ENCODE data around the gene ACOT12. TPM values are rescaled to one million over a fixed set of nuclear protein-coding genes. Genes with fewer than 3 reads are reported as not detected.

Gene ACOT12
- total and polyA plus RNA-seq, 2 donors (not counting 3 experiments of a cell fraction or from before 2014, with no cell fraction given) = not detected

DNA sequence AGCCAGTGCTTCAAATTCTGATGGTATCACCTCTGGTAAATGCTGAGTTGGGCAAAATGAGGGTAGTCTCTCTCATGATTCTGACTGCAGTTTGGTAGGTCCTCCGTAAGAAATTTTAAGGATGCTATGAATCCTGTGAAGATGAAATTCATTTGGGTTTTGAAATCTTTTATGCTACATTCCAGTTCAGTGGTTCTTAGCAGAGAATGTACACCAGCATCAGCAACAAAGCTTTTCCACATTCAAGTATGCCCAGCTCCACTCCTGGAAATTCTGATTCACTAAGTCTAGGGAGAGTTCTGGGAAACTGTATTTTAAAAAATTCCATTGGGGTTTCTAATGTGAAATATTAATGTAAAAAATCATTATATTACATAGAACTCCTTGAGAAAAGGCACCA lies 33.6 kb upstream of the ACOT12 start:
- BruUV-seq (replicated peaks) = no TSS peak
- intact Hi-C loops (cut with micrococcal nuclease) = loop anchor here (5.0 to 10.0 kb wide), 2 partner anchors 410 to 837 kb away; no protein-coding TSS in a partner anchor
- POLR2A ChIA-PET = no interaction called here
- Histone ChIP-seq H2AFZ (ENCODE audit: low read depth, low read length) (no peak overlapping the region), H3K79me2 (ENCODE audit: control insufficient read depth, insufficient read depth, low read length) (no peaks in the 10 kb centered on the region), H3K9me1 (replicated peaks; ENCODE audit: control insufficient read depth, extremely low read depth, insufficient read depth, low read length) (no peaks in the 10 kb centered on the region), H3K27me3 (ENCODE audit: control insufficient read depth in 2 of 2, insufficient read depth in 2 of 2, low read length in 2 of 2) (no peaks in the 10 kb centered on the region), H3K9me3 (replicated peaks; ENCODE audit: control insufficient read depth, insufficient read depth, low read length) (no peaks in the 10 kb centered on the region), H3K36me3 (ENCODE audit: control insufficient read depth in 2 of 2, extremely low read depth in 1 of 2, insufficient read depth in 2 of 2, low read length in 2 of 2) (no peaks in the 10 kb centered on the region), H3K4me3 (replicated peaks in 1 of 3; ENCODE audit: insufficient read depth in 1 of 3, low read depth in 1 of 3, low read length in 3 of 3) (no peak overlapping the region), H3K27ac (ENCODE audit: insufficient read depth, low read depth, low read length) (no peak overlapping the region), H4K20me1 (replicated peaks; ENCODE audit: control insufficient read depth, extremely low read depth, insufficient read depth, low read length) (no peaks in the 10 kb centered on the region), H3K4me1 (ENCODE audit: control insufficient read depth, extremely low read depth, insufficient read depth, low read length) (peaks cover 33% of the 10 kb centered on the region), H3K4me2 (ENCODE audit: insufficient read depth, low read length) (no peak overlapping the region), H3K9ac (replicated peaks; ENCODE audit: extremely low read depth, insufficient read depth, low read length) (no peak overlapping the region)
- DNase-seq (ENCODE audit: low read depth, low spot score) (no peak), FAIRE-seq (no peak)
- no peak for TF ChIP-seq MYC (IDR thresholded peaks at IDR 0.05; ENCODE audit: low read depth, low read length)
- no peak for TF ChIP-seq MAX (IDR thresholded peaks at IDR 0.05; ENCODE audit: insufficient read depth, insufficient read length)
- TF ChIP-seq FOS (IDR thresholded peaks at IDR 0.05; ENCODE audit: borderline replicate concordance, insufficient read depth, low read length) = no peak
- TF ChIP-seq GATA2 (IDR thresholded peaks at IDR 0.05; ENCODE audit: insufficient read depth, insufficient read length, low read depth, low read length) = no peak
- TF ChIP-seq JUN (IDR thresholded peaks at IDR 0.05; ENCODE audit: borderline replicate concordance, insufficient read depth, insufficient read length, low read depth) = no peak
- no peak for TF ChIP-seq CTCF (IDR thresholded peaks at IDR 0.05; ENCODE audit: extremely low read depth in 1 of 2, insufficient read depth in 1 of 2, low read depth in 1 of 2, low read length in 2 of 2)
- no peak for TF ChIP-seq POLR2AphosphoS5 (IDR thresholded peaks at IDR 0.05; ENCODE audit: insufficient read depth, low read depth, low read length)
- TF ChIP-seq POLR2A (IDR thresholded peaks at IDR 0.05; ENCODE audit: low read depth, low read length) = no peak
- no peak for TF ChIP-seq EZH2 (IDR thresholded peaks at IDR 0.05; ENCODE audit: borderline replicate concordance, low read depth, low read length, severe bottlenecking)
- CTCF ChIA-PET = interaction anchor here (1.9 to 6.6 kb wide), 4 partner anchors 8 to 737 kb away, joined by 7 to 83 read pairs (median 36); partner anchors contain the start of gene SSBP2
- dilution Hi-C loops (cut with MboI; ENCODE audit: extremely low pct_ligation_motif_present, low sequenced_read_pairs) = no loop called here
